H1 (cell line): ENCODE measurements around the gene PTCD3. TPM values are rescaled to one million over a fixed set of nuclear protein-coding genes. Genes with fewer than 3 reads are reported as not detected.

ENCODE experiments used
- CTCF ChIA-PET: fragments of 300-600 bp; sonication (Branson Sonifier 250); formaldehyde crosslinking; loops from one replicate; lab custom pipeline; 2021; ENCODE audit not compliant: partially characterized antibody; lab: Charles Lee
- POLR2A ChIA-PET: fragments of 300-600 bp; sonication (Branson Sonifier 250); formaldehyde crosslinking; loops from one replicate; lab custom pipeline; 2021; ENCODE audit warnings: inconsistent platforms; ENCODE audit not compliant: partially characterized antibody; lab: Charles Lee
- DNase-seq, 2 experiments: peaks; one replicate each; pipeline versions ENCODE4 v3.0.0 to v3.0.0-alpha.2; 2010 to 2022; ENCODE audit warnings: low spot score in 2 of 2, low read depth in 1 of 2, mixed read lengths in 1 of 2
- FAIRE-seq: peaks from 2 replicates; lab custom pipeline; 2011; peaks lifted over from hg19 to GRCh38; lab: Jason Lieb, UNC
- H2AFZ ChIP-seq: 2 replicates; pipeline ENCODE4 v1.8.1; 2012; ENCODE audit warnings: low read length, inconsistent platforms
- H2AK5ac ChIP-seq: 2 replicates; pipeline ENCODE4 v1.6.1; 2013; ENCODE audit warnings: low read depth, low read length
- H2BK120ac ChIP-seq: replicated peaks from 2 replicates; pipeline ENCODE3; 2013; ENCODE audit warnings: low read depth, low read length, inconsistent platforms
- H2BK12ac ChIP-seq: 2 replicates; pipeline ENCODE4 v1.6.1; 2013; ENCODE audit warnings: low read depth, low read length
- H2BK15ac ChIP-seq: 2 replicates; pipeline ENCODE4 v1.6.1; 2013; ENCODE audit warnings: low read length
- H2BK20ac ChIP-seq: 2 replicates; pipeline ENCODE4 v1.6.1; 2013; ENCODE audit warnings: low read length
- H2BK5ac ChIP-seq: 2 replicates; pipeline ENCODE4 v1.6.1; 2013; ENCODE audit warnings: low read depth, low read length
- H3K14ac ChIP-seq: 2 replicates; pipeline ENCODE4 v1.6.1; 2013; ENCODE audit warnings: inconsistent platforms; ENCODE audit not compliant: insufficient read length
- H3K18ac ChIP-seq: 2 replicates; pipeline ENCODE4 v1.6.1; 2013; ENCODE audit warnings: low read length; ENCODE audit errors: extremely low read depth
- H3K23ac ChIP-seq: 2 replicates; pipeline ENCODE4 v1.6.1; 2013; ENCODE audit warnings: inconsistent platforms; ENCODE audit not compliant: insufficient read length
- H3K23me2 ChIP-seq: 2 replicates; pipeline ENCODE4 v1.6.1; 2013; ENCODE audit warnings: low read depth, low read length
- H3K27ac ChIP-seq: 2 replicates; pipeline ENCODE4 v1.6.1; 2011; ENCODE audit warnings: low read depth, low read length, inconsistent platforms
- H3K27me3 ChIP-seq, 4 experiments: replicated peaks in 1 of 4; 1 replicate in 1 of 4; 2 replicates in 3 of 4; pipeline versions ENCODE4 v1.6.1 to v1.8.1; 2011 to 2013; ENCODE audit warnings: low read length in 3 of 4, mild to moderate bottlenecking in 3 of 4, inconsistent platforms in 2 of 4, mixed read lengths in 2 of 4, moderate library complexity in 1 of 4; ENCODE audit not compliant: control insufficient read depth in 3 of 4, insufficient read depth in 3 of 4; ENCODE audit errors: extremely low read depth in 1 of 4
- H3K36me3 ChIP-seq, 4 experiments: 2 replicates each; pipeline versions ENCODE4 v1.6.1 to v1.8.1; 2011 to 2013; ENCODE audit warnings: mild to moderate bottlenecking in 4 of 4, low read length in 3 of 4, moderate library complexity in 2 of 4, control low read depth in 1 of 4, inconsistent platforms in 1 of 4; ENCODE audit not compliant: insufficient read depth in 4 of 4, control insufficient read depth in 2 of 4
- H3K4ac ChIP-seq: replicated peaks from 2 replicates; pipeline ENCODE3; 2013; ENCODE audit warnings: low read length, low read depth, mixed read lengths, inconsistent platforms; ENCODE audit not compliant: insufficient read length
- H3K4me1 ChIP-seq, 4 experiments: replicated peaks in 1 of 4; 1 replicate in 1 of 4; 2 replicates in 3 of 4; pipeline versions ENCODE4 v1.6.1 to v1.8.1; 2011 to 2013; ENCODE audit warnings: low read length in 3 of 4, inconsistent platforms in 2 of 4, mixed read lengths in 1 of 4; ENCODE audit not compliant: insufficient read depth in 4 of 4, control insufficient read depth in 3 of 4
- H3K4me2 ChIP-seq, 2 experiments: 2 replicates each; pipeline versions ENCODE4 v1.6.1 to v1.8.1; 2011 to 2013; ENCODE audit warnings: low read depth in 2 of 2, low read length in 2 of 2, control low read depth in 1 of 2, inconsistent platforms in 1 of 2, mild to moderate bottlenecking in 1 of 2; ENCODE audit not compliant: insufficient read depth in 1 of 2
- H3K4me3 ChIP-seq, 4 experiments: fragments of 200-600, 300-600 bp in 1 of 4; sonication (generic), shearing (Covaris generic), sonication (Bioruptor Twin) in 1 of 4; 2 replicates each; pipeline versions ENCODE4 v1.5.1 to v1.8.1; 2011 to 2016; ENCODE audit warnings: low read length in 4 of 4, low read depth in 3 of 4, control low read depth in 2 of 4, inconsistent platforms in 2 of 4, mild to moderate bottlenecking in 2 of 4, mixed read lengths in 1 of 4, moderate library complexity in 1 of 4; ENCODE audit not compliant: insufficient read depth in 2 of 4; ENCODE audit errors: extremely low read depth in 1 of 4
- H3K56ac ChIP-seq: replicated peaks from 2 replicates; pipeline ENCODE3; 2013; ENCODE audit warnings: low read depth, mild to moderate bottlenecking, mixed read lengths, low read length, inconsistent platforms; ENCODE audit not compliant: insufficient read length
- H3K79me1 ChIP-seq: 2 replicates; pipeline ENCODE4 v1.6.1; 2013; ENCODE audit warnings: low read depth, low read length, control low read depth
- H3K79me2 ChIP-seq, 2 experiments: 2 replicates each; pipeline versions ENCODE4 v1.6.1 to v1.8.1; 2012 to 2013; ENCODE audit warnings: low read length in 2 of 2, mild to moderate bottlenecking in 2 of 2, inconsistent platforms in 1 of 2; ENCODE audit not compliant: insufficient read depth in 2 of 2, control insufficient read depth in 1 of 2
- H3K9ac ChIP-seq, 4 experiments: replicated peaks in 1 of 4; 1 replicate in 1 of 4; 2 replicates in 3 of 4; pipeline versions ENCODE4 v1.6.1 to v1.8.1; 2011 to 2013; ENCODE audit warnings: low read depth in 3 of 4, low read length in 3 of 4, control low read depth in 2 of 4, mild to moderate bottlenecking in 2 of 4, moderate library complexity in 2 of 4, inconsistent platforms in 1 of 4; ENCODE audit errors: extremely low read depth in 1 of 4
- H3K9me3 ChIP-seq, 2 experiments: 2 replicates each; pipeline versions ENCODE4 v1.6.1 to v1.8.1; 2012 to 2013; ENCODE audit warnings: mild to moderate bottlenecking in 2 of 2, moderate library complexity in 2 of 2, control low read depth in 1 of 2, inconsistent platforms in 1 of 2, low read depth in 1 of 2, low read length in 1 of 2, mixed read lengths in 1 of 2; ENCODE audit not compliant: insufficient read depth in 2 of 2
- H4K20me1 ChIP-seq, 2 experiments: replicated peaks in 1 of 2; 2 replicates each; pipeline versions ENCODE3 to v1.8.1; 2011 to 2013; ENCODE audit warnings: inconsistent platforms in 2 of 2, low read length in 2 of 2, mild to moderate bottlenecking in 1 of 2; ENCODE audit not compliant: insufficient read depth in 2 of 2, control insufficient read depth in 1 of 2
- H4K5ac ChIP-seq: 2 replicates; pipeline ENCODE4 v1.6.1; 2013; ENCODE audit warnings: low read length, low read depth, mixed read lengths, inconsistent platforms; ENCODE audit not compliant: insufficient read length
- H4K8ac ChIP-seq: 2 replicates; pipeline ENCODE4 v1.8.0; 2013; ENCODE audit warnings: mild to moderate bottlenecking, moderate library complexity, low read length, inconsistent platforms; ENCODE audit not compliant: insufficient read depth; ENCODE audit errors: extremely low read depth
- H4K91ac ChIP-seq: replicated peaks from 2 replicates; pipeline ENCODE3; 2013; ENCODE audit warnings: low read length, mixed read lengths, inconsistent platforms; ENCODE audit not compliant: insufficient read length
- ATF2 ChIP-seq: IDR thresholded peaks from 2 replicates; pipeline ENCODE4 v1.6.1; 2012; ENCODE audit warnings: low read length, inconsistent platforms
- CHD1 ChIP-seq: IDR thresholded peaks from 2 replicates; pipeline ENCODE4 v1.6.1; 2012; ENCODE audit warnings: low read depth, low read length, improper control_type of control experiment
- CHD2 ChIP-seq: IDR thresholded peaks from 2 replicates; pipeline ENCODE4 v1.6.1; 2012; ENCODE audit warnings: low read length, improper control_type of control experiment
- POU5F1 ChIP-seq: IDR thresholded peaks from 2 replicates; pipeline ENCODE4 v1.6.1; 2011; ENCODE audit warnings: low read depth, mild to moderate bottlenecking, low read length, moderate library complexity
- WGBS, 2 experiments: shearing (Covaris generic) in 1 of 2; methylation state at CpG; one replicate each; pipeline versions ENCODE4 v1.1.6 to v1.1.7; 2013 to 2015; ENCODE audit warnings: low lambda C conversion rate in 2 of 2, mixed read lengths in 2 of 2, inconsistent platforms in 1 of 2, low coverage in 1 of 2, missing lambda C conversion rate in 1 of 2; ENCODE audit not compliant: insufficient replicate concordance in 2 of 2, insufficient coverage in 1 of 2, insufficient read length in 1 of 2; ENCODE audit errors: extremely low coverage in 1 of 2, missing lambda C conversion rate in 1 of 2; 5-methylcytosine and 5-hydroxymethylcytosine counted together
- polyA plus RNA-seq, 7 experiments: library from polyadenylated mRNA; depleted of rRNA in 3 of 7; stranded (reverse) in 5 of 7; unstranded in 2 of 7; fragments of >200 nt in 5 of 7; fragments of 200-250 nt in 2 of 7; gene quantifications; 1 replicate in 5 of 7; 2 replicates in 1 of 7; 4 replicates in 1 of 7; pipeline versions ENCODE4 v1.2.1 to v1.2.3, GENCODE V29; 2011 to 2013; ENCODE audit warnings: missing spikeins in 2 of 7, mixed read lengths in 2 of 7
- total RNA-seq: library from RNA; stranded (reverse); fragmentation: NEBNext Ultra II Directional; extraction: Animal tissue kit (Norgen Biotek cat#: 25700); gene quantifications from 2 replicates; pipeline ENCODE4 v1.2.1, GENCODE V29; 2021

Gene PTCD3
- total and polyA plus RNA-seq, 2 of the 8 experiments (the other 6 are each of a cell fraction or from before 2014, with no cell fraction given): 64.3 to 192 TPM

GRCh38 chr2:86062043-86062442 is 44.0 kb upstream of the PTCD3 start:
- Histone ChIP-seq H2BK120ac (no peak overlapping the region), H3K56ac (no peak overlapping the region), H3K27ac (no peak overlapping the region), H3K9ac (no peak overlapping the region), H3K4me2 (no peak overlapping the region), H3K23ac (no peak overlapping the region), H2BK5ac (no peak overlapping the region), H3K79me1 (no peaks in the 10 kb centered on the region), H2BK15ac (no peak overlapping the region), H3K79me2 (no peaks in the 10 kb centered on the region), H4K20me1 (no peaks in the 10 kb centered on the region), H3K14ac (no peak overlapping the region)
- FAIRE-seq: no peak
- TF ChIP-seq CHD1 (no peak), ATF2 (no peak), CHD2 (no peak), POU5F1 (no peak)
- TF ChIP-seq, all 59 proteins: peak for 0
- H3K9me3 ChIP-seq: no peaks in the 10 kb centered on the region
- no peak overlapping the region for H3K18ac ChIP-seq
- H3K4me3 ChIP-seq: no peak overlapping the region
- POLR2A ChIA-PET: no interaction called here
- H4K5ac ChIP-seq: no peak overlapping the region
- H3K27me3 ChIP-seq: no peaks in the 10 kb centered on the region
- H4K91ac ChIP-seq: no peak overlapping the region
- H4K8ac ChIP-seq: no peak overlapping the region
- DNase-seq: no peak
- no peak overlapping the region for H2BK20ac ChIP-seq
- H2AFZ ChIP-seq: no peak overlapping the region
- 92% methylated on average over 2 of the region's 2 CpGs; no CpG with 5 or more reads in 1 of the 2 experiments for WGBS, 2 experiments
- H3K4me1 ChIP-seq: no peaks in the 10 kb centered on the region
- no peaks in the 10 kb centered on the region for H3K23me2 ChIP-seq
- no peak overlapping the region for H2AK5ac ChIP-seq
- H3K4ac ChIP-seq: no peak overlapping the region
- H3K36me3 ChIP-seq: peaks cover 10 to 45% (median 39%) of the 10 kb centered on the region in 4 experiments
- CTCF ChIA-PET: interaction anchor here (1.6 kb wide), 1 partner anchor 18 kb away, joined by 6 read pairs; no protein-coding TSS in a partner anchor
- H2BK12ac ChIP-seq: no peak overlapping the region
